Lower leg skin (tissue), 4 donors: ENCODE measurements around the gene ANKRD23. TPM values are rescaled to one million over a fixed set of nuclear protein-coding genes. Genes with fewer than 3 reads are reported as not detected.
A peak's percentile ranks its signal among the peaks of the same experiment; 100 is the strongest.

ENCODE experiments used
- DNase-seq, 2 donors: peaks; one replicate each; pipeline ENCODE4 v3.0.0-alpha.2; 2019; ENCODE audit warnings: low spot score in 2 of 2
- H3K4me3 ChIP-seq: fragments of 200-600 bp; sonication (generic); 2 replicates; pipeline ENCODE4 v1.5.1; 2017; ENCODE audit warnings: mild to moderate bottlenecking, low read depth; ENCODE audit not compliant: poor library complexity, severe bottlenecking
- POLR2A ChIP-seq, 2 donors: fragments of 450-650 bp; IDR thresholded peaks; one replicate each; pipeline ENCODE4 v1.6.1; 2016 to 2017; ENCODE audit warnings: antibody characterized with exemption in 2 of 2, mild to moderate bottlenecking in 1 of 2, moderate library complexity in 1 of 2
- WGBS, 2 donors: methylation state at CpG; one replicate each; pipeline ENCODE4 v1.1.5; 2018; 5-methylcytosine and 5-hydroxymethylcytosine counted together
- intact Hi-C: fragments of 100-400 bp; cut with DNase I; formaldehyde crosslinking; loops from one replicate; pipeline ENCODE4 v1.15.0; 2023; ENCODE audit warnings: low total_unique reads
- total RNA-seq, 4 donors: library from RNA; depleted of rRNA; stranded (reverse); fragments of >200 nt; gene quantifications; one replicate each; pipeline ENCODE4 v1.1.0, GENCODE V29; 2016
- TF ChIP-seq, protein P1 (sequence below), 3 donors: fragments of 450-650 bp; IDR thresholded peaks; one replicate each; pipeline ENCODE4 v1.5.1; 2016; ENCODE audit warnings: antibody characterized with exemption in 3 of 3, mild to moderate bottlenecking in 3 of 3, moderate library complexity in 2 of 3

Gene ANKRD23
- total RNA-seq, 4 donors from 2014 or later: 4.9 to 12.4 (median 8.8) TPM

DNA sequence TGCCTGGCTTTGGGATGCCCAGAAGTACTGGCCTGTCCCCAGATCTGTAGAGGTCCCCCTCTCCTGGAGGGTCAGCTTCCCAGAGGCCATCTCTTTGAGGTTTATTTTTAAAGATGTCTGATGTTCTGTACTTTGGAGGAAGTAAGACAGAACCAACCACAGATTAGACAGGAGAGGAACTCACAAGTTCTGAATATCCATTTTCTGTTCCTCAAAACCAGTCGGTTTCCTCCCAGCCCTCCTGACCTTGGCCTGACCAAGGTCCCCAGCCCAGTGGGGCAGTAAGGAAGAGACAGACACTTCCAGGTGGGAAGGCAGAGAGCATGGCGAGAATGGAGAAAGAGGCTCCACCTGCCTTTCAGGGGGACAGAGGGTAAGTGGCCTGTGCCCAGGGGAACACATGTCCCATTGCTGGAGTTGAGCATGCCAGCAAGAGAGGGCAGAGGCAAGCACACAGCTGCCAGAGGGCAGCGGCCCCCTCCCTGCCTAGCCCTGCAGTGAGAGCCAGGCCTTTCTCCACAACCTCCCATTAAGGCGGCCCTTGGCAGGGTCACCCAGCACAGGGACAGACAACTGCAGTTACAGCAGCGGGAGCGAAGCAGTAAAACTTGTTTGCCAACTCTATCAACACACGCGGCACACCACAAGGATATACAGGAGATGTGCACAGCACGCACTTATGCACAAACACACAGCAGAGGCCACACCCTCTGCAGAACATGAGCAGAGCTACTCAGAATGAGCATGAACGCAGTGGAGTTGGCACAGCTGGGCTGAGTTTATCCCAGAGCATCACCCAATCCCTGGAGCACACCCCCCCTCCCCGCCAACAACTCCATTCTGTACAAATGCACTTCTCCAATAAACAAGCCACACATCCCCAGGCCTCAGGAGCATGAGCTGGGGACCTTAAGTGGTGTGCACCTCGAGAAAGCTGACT, 44.5 kb upstream of the ANKRD23 start:
- DNase-seq: peak; percentile 75 to 91
- no peak overlapping the region for H3K4me3 ChIP-seq
- no peak for TF ChIP-seq POLR2A (IDR thresholded peaks at IDR 0.05)
- TF ChIP-seq, protein P1, sequence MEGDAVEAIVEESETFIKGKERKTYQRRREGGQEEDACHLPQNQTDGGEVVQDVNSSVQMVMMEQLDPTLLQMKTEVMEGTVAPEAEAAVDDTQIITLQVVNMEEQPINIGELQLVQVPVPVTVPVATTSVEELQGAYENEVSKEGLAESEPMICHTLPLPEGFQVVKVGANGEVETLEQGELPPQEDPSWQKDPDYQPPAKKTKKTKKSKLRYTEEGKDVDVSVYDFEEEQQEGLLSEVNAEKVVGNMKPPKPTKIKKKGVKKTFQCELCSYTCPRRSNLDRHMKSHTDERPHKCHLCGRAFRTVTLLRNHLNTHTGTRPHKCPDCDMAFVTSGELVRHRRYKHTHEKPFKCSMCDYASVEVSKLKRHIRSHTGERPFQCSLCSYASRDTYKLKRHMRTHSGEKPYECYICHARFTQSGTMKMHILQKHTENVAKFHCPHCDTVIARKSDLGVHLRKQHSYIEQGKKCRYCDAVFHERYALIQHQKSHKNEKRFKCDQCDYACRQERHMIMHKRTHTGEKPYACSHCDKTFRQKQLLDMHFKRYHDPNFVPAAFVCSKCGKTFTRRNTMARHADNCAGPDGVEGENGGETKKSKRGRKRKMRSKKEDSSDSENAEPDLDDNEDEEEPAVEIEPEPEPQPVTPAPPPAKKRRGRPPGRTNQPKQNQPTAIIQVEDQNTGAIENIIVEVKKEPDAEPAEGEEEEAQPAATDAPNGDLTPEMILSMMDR (IDR thresholded peaks at IDR 0.05): no peak
- 27 to 35% methylated on average over 11 of the region's 12 CpGs for WGBS, 2 donors
- intact Hi-C loops: no loop called here

DNA sequence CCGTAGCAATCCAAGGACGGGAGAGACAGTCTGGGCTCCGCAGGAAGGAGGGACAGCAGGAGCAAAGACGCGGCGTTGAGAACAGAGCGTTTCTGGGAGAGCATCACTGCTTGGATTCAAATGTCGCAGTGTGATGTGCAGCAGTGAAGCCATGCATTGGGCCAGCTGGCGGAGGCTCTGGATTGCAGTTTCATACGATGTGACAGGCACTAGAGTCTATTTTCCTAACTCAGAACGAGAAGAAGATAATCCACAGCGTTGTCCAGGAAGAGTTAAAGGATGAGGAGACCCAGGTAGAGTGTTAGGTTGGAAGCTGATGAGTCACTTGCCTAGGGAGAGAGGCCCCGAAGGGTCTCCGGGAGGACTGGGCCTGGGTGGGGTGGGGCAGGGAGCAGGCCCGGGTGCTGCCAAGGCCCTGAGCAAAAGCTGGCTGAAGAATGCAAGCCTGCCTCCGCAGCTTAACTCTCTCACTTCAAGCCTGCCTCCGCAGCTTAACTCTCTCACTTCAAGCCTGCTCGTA, 43.7 kb upstream of the ANKRD23 start:
- 24 to 29% methylated on average over 18 of the region's 18 CpGs for WGBS, 2 donors
- peak; percentile 44 to 89 for DNase-seq
- no peak overlapping the region for H3K4me3 ChIP-seq
- intact Hi-C loops: no loop called here
- TF ChIP-seq, protein P1 (IDR thresholded peaks at IDR 0.05): no peak
- no peak for TF ChIP-seq POLR2A (IDR thresholded peaks at IDR 0.05)

DNA sequence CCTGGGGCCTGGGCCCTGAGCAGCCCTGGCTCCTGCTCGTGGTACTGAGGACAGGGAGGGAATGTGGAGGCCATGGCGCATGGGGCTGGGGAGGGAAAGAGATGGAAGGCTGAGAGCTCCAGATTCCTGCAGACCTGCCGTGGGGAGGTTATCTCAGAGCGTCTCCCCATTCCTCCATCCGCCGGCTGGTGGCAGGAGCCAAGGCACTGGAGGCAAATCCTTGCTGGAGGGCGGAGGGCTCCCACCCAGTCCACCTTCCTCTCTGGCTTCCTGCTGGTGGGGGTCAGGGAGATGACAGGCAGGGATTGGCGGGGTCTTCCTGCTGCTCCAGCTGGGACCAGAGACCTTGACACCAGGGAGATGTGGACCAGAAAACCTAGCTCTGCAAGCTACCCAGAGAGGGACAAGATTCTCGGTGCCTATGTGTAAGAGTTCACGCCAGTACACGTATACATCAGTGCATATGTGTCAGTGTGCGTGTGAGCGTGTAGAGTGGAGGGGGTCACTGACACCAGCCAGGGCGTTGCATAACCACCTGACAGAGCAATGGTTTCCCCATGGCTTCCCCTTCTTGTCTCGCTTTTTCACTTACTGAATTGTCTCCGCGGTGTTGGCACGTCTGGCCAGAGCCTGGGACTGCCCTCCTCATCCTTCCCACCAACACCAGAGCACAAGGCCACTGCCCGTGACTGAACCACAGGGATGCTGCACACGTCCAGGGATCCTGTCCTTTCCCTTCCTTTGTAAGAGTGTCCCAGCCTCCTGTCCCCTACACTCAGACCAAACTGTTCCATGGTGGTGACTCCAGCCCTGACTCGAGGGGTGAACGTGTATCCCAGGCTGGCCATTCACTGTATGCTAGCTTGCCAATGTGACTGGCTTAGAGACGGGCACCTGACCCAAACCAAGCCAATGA, 41.9 kb upstream of the ANKRD23 start:
- WGBS, 2 donors: 91 to 92% methylated on average over 23 of the region's 23 CpGs
- H3K4me3 ChIP-seq: no peak overlapping the region
- intact Hi-C loops: no loop called here
- no peak for TF ChIP-seq POLR2A (IDR thresholded peaks at IDR 0.05)
- TF ChIP-seq, protein P1 (IDR thresholded peaks at IDR 0.05): no peak
- no peak for DNase-seq

DNA sequence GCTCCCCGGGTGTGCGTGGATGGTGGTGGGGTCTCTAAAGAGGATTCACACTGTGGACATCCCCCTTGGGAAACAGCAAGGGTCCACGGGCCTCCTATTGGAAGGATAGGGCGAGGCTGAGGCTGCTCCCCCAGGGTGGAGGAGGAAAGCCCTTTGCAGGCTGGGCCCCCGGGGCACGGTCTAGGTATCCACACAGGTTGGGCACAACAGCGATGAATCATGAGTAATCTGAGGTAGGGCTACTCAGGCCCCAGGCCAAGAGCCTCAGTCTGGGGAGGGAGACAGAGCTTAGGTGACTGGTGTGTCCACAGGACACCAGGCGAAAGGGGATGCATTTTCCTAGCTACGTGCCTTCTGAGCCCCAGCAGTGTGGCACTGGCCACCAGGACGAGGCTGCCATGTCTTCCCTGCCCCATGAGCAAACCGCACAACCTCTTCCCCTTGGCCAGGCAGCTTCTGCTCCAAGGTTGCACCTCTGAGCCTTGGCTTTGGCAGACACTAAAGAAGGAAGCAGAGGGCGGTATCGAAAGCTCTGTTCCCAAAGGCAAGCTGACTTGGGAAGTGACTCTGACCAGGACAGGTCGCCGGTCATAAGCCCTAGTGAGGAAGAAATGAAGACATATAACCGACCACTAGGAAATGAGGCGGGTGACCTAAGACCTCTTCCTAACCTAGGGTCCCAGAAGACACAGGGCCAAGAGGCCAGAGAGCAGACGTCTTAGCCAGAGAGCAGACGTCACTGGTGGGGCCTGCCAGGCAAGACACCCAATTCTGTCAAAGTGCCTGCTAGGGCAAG, 40.7 kb upstream of the ANKRD23 start:
- intact Hi-C loops: no loop called here
- 77 to 80% methylated on average over 18 to 19 of the region's 19 CpGs for WGBS, 2 donors
- TF ChIP-seq POLR2A (IDR thresholded peaks at IDR 0.05): no peak
- TF ChIP-seq, protein P1 (IDR thresholded peaks at IDR 0.05): no peak
- H3K4me3 ChIP-seq: no peak overlapping the region
- DNase-seq: no peak

DNA sequence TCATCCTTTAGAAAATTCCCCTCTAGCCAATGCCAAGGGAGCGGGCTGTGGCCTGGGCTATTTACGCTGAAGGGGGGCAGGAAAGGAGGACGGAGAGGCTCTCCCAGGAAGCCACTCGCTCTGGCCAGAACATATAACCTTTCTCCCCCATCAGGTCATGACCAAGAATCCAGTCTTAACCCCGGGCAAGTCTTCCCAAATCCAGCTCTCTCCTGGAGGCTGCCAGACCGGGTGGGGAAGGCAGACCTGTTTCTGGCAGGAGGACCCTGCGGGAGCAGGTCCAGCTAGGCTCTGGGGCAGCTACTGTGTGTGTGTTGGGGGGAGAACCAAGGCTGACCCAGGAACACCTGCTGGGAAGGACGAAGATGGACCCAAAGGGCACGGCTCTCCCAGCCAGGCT, 39.5 kb upstream of the ANKRD23 start:
- intact Hi-C loops: no loop called here
- no peak overlapping the region for H3K4me3 ChIP-seq
- no peak for DNase-seq
- 79% methylated on average over 7 to 9 of the region's 9 CpGs for WGBS, 2 donors
- TF ChIP-seq, protein P1 (IDR thresholded peaks at IDR 0.05): no peak
- TF ChIP-seq POLR2A (IDR thresholded peaks at IDR 0.05): no peak
